ENCODE measurements around the gene ECHDC1.
"Not testable (repeated sequence)": the region's sequence is repeated elsewhere in the genome, so short reads cannot be mapped to it uniquely, and the experiment has no call there.

Gene ECHDC1

GRCh38 chr6:127341471-127342202 lies 1.8 kb downstream of the ECHDC1 start:
- DNase-seq (ENCODE audit: low read depth) = no peak

GRCh38 chr6:127340171-127340570 lies 3.2 kb downstream of the ECHDC1 start:
- DNase-seq (ENCODE audit: low read depth) = no peak

GRCh38 chr6:127338936-127339335 lies 4.5 kb downstream of the ECHDC1 start:
- DNase-seq (ENCODE audit: low read depth) = no peak

- no peak for DNase-seq (ENCODE audit: low read depth)
These were observed 10.9 kb downstream of the ECHDC1 start for GRCh38 chr6:127332383-127332961.

GRCh38 chr6:127331256-127331655 lies 12.2 kb downstream of the ECHDC1 start:
- not testable (repeated sequence) for DNase-seq (ENCODE audit: low read depth)

DNA sequence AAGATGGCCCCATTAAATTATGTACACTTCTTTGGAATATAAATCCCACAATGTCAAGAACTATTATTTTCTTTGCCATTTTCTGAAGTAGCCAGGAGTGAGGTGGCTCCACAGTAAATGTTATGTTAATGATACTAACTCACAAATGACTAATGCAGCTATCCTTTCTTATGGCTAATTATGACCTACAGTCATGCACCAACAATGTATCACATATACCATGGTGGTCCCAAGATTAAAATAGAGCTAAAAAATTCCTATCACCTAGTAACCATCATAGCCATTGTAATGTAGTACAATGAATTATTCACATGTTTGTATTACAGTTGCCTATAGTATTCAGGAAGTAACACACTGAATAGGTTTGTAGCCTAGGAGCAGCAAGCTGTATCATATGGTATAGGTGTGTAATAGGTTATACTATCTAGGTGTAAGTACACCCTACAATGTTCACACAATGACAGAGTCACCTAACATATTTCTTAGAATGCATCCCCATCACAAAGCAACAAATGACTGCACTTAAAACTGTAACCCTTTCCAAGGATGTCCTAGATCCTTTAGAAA lies 15.3 kb downstream of the ECHDC1 start:
- DNase-seq (ENCODE audit: low read depth) = no peak

DNA sequence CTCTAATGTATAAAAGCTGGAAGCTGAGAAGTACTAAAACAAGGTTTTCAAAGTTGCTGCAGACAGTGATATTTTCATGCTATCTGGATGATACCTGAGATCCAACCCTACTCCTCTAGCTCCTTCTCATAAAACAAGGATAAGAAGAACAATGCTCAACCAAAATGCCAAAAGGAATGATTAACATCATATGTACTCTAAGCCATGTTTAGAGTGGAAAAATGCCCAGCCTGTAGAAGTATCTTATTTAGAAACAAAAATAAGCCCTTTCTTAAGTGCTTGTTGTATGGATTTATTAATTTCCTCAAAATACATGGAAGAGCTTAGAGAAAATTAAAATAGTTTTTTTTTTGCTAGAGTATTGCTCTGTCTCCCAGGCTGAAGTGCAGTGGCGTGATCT lies 23.7 kb downstream of the ECHDC1 start:
- DNase-seq (ENCODE audit: low read depth) = no peak

GRCh38 chr6:127317388-127318128 lies 25.9 kb downstream of the ECHDC1 start:
- no peak for DNase-seq (ENCODE audit: low read depth)

DNA sequence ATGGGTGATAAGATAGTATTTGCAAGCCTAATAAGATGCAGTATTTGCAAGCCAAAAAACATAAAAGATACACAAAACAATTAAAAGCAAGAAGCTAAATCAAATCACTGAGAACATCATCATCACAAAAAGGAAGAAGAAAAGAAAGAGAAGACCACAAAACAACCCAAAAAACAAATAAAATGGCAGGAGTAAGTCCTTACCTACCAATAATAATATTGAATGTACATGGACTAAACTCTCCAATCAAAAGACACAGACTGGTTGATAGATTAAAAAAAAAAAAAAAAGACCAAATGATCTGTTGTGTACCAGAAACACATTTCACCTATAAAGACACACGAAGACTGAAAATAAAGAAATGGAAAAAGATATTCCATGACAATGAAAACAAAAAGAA lies 37.7 kb downstream of the ECHDC1 start:
- no peak for DNase-seq (ENCODE audit: low read depth)

GRCh38 chr6:127303917-127304316 lies 39.5 kb downstream of the ECHDC1 start:
- DNase-seq (ENCODE audit: low read depth) = no peak

GRCh38 chr6:127302728-127303660 lies 40.4 kb downstream of the ECHDC1 start:
- peak; percentile 16 for DNase-seq (ENCODE audit: low read depth)

DNA sequence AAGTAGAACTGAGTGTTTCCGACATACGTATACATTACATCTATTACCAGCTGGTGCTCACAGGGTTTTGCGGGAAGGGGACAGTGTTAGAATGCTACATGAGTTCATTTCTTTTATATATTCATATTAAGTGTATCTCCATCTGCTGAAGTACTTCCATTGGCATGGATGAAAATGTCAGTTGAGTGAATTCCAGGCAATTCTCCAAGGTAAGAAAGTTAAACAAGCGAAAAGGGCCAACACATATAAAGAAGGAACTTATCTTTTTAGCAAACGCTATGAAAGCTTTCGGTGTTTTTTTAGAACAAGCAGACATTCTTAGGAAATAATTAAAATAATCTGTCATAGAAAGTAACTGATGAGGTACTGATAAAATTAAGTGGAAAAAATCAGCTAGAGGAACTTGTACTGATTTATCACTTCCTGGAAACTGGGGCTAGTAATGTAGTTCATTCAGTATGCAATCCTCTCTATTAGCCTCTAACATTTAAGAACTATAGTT lies 42.2 kb downstream of the ECHDC1 start:
- no peak for DNase-seq (ENCODE audit: low read depth)

DNA sequence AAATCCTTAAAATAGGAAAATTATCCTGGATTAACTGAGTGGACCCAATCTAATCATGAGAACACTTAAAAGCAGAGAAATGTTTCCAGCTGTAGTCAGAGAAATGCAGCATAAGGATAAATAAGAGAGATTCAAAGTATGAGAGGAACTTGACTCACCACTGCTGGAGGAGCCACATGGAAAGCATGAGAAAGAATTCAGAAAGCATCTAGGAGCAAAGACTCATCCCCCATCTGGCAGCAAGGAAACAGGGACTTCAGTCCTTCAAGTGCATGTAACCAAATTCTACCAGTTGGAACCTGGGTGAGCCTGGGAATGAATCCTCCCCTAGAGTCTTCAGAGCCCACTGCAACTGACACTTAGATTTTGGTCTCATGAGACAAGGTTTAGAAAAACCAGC lies 43.0 kb downstream of the ECHDC1 start:
- DNase-seq (ENCODE audit: low read depth) = no peak

GRCh38 chr6:127299522-127300240 lies 43.7 kb downstream of the ECHDC1 start:
- DNase-seq (ENCODE audit: low read depth) = no peak

DNA sequence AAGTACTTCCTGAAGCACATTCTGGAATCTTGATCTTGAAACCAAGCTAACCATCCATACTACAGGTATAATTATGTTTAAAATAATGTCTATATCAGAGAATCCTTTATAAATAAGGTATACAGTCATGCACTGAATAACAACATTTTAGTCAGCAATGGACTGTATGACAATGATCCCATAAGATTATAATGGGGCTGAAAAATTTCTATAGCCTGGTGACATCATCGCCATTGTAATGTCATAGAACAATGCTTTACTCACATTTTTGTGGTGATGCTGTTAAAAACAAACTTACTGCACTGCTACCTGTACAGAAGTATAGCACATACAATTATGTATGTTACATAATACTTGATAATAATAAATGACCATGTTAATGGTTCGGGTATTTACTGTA lies 44.9 kb downstream of the ECHDC1 start:
- no peak for DNase-seq (ENCODE audit: low read depth)

- no peak for DNase-seq (ENCODE audit: low read depth)
These were observed 45.8 kb downstream of the ECHDC1 start for GRCh38 chr6:127297502-127298070.

DNA sequence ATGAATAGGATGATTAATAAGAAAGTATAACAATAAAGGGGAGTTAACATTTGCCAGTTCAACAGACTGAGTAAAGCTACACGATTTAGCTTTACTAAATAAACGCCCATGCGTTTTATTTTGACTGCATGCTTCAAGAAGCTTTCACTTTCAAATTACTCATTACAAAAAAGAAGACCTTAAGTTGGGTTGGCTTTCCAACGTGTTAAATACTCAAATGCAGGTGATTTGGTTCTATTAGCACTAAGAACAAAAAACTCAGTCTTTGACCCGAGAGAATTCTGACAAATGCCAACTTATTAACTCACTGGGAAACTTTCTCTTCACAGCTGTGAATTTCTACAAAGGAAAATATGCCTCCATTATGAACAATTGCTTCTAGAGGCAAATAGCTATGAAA lies 51.9 kb downstream of the ECHDC1 start:
- no peak for DNase-seq (ENCODE audit: low read depth)

DNA sequence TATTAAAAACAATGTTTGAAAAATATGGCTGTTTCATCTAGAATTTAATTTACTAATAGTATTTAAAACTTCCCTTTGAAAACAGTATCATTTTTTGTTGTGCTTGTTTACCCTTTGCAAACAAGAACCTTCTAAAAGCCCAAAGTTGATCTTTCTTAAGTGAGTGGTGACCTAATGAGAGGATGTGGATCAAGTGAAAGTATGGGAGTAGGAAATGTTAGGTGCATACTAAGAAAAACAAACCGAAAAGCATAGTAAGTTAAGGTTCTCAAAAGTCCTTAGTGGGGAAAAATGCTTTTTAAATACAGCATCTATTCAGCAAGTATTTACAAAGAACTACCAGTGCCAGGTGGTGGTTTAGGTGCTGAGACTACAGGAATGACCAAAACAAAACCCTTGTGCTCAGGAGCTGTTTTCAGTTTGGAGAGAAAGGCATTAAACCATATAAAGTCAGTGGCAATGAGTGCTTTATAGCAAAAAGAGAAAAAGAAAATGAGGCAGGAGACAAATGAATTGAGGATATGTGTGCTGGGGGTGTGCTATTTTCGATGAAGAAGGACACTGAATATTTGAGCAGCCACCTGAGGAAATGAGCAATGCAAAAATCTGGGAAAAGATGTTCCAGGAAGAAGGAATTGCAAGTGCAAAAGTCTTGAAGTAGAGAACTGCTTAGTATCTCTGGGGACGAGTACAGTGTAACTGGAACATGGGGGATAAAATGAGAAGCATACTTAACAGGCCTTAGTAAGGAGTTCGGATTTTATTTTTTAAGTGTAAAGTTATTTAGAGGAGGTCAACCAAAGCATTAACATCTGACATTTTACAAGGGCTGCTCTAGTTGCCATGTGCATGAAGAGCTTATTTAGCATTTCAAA lies 52.8 kb downstream of the ECHDC1 start:
- no peak for DNase-seq (ENCODE audit: low read depth)

GRCh38 chr6:127289934-127290333 lies 53.5 kb downstream of the ECHDC1 start:
- DNase-seq (ENCODE audit: low read depth) = no peak

GRCh38 chr6:127288705-127289104 lies 54.7 kb downstream of the ECHDC1 start:
- no peak for DNase-seq (ENCODE audit: low read depth)
